HepG2 (cell line): ENCODE data around the gene GEMIN2. TPM values are rescaled to one million over a fixed set of nuclear protein-coding genes. Genes with fewer than 3 reads are reported as not detected.
A peak's percentile ranks its signal among the peaks of the same experiment; 100 is the strongest.

ENCODE experiments used
- DPF2 ChIP-seq: sonication (generic); formaldehyde crosslinking; IDR thresholded peaks from 2 replicates; pipeline ENCODE4 v1.4.0; 2020; ENCODE audit warnings: mild to moderate bottlenecking, low read depth, missing genetic modification reagents, borderline replicate concordance
- E2F1 ChIP-seq: sonication (generic); formaldehyde crosslinking; IDR thresholded peaks from 2 replicates; pipeline ENCODE4 v1.5.0; 2020; ENCODE audit warnings: missing genetic modification reagents
- ETV6 ChIP-seq: sonication (generic); formaldehyde crosslinking; conservative IDR thresholded peaks from 2 replicates; pipeline ENCODE4 v1.4.0; 2020; ENCODE audit warnings: missing genetic modification reagents
- HOMEZ ChIP-seq: IDR thresholded peaks from 2 replicates; pipeline ENCODE4 v1.6.1; 2016; ENCODE audit warnings: low read depth
- KMT2B ChIP-seq: IDR thresholded peaks from 2 replicates; pipeline ENCODE4 v1.6.1; 2016; ENCODE audit warnings: missing genetic modification reagents, missing compliant biosample characterization
- NR1H2 ChIP-seq: sonication (generic); formaldehyde crosslinking; IDR thresholded peaks from 2 replicates; pipeline ENCODE4 v1.8.1; 2022; ENCODE audit warnings: low read depth, missing genetic modification reagents, borderline replicate concordance
- RBFOX2 ChIP-seq: fragments of 200-400 bp; formaldehyde crosslinking; IDR thresholded peaks from 2 replicates; pipeline ENCODE4 v1.6.1; 2017; ENCODE audit warnings: low read depth, mild to moderate bottlenecking, low read length
- SKI ChIP-seq: fragments of 450-650 bp; IDR thresholded peaks from one replicate; pipeline ENCODE4 v1.6.1; 2018; ENCODE audit warnings: mild to moderate bottlenecking; ENCODE audit not compliant: partially characterized antibody
- TBP ChIP-seq: sonication (generic); formaldehyde crosslinking; IDR thresholded peaks from 2 replicates; pipeline ENCODE4 v1.5.0; 2020; ENCODE audit warnings: missing genetic modification reagents
- ZFP82 ChIP-seq: sonication (generic); formaldehyde crosslinking; IDR thresholded peaks from 2 replicates; pipeline ENCODE4 v1.5.1; 2020; ENCODE audit warnings: mild to moderate bottlenecking, missing genetic modification reagents, borderline replicate concordance
- ZKSCAN1 ChIP-seq: fragments of 150-350 bp; IDR thresholded peaks from 2 replicates; pipeline ENCODE4 v1.6.1; 2014; ENCODE audit warnings: low read length
- ZNF710 ChIP-seq: sonication (generic); formaldehyde crosslinking; IDR thresholded peaks from 2 replicates; pipeline ENCODE4 v1.5.0; 2020; ENCODE audit warnings: mild to moderate bottlenecking, missing genetic modification reagents, borderline replicate concordance
- ZSCAN5A ChIP-seq: sonication (generic); formaldehyde crosslinking; IDR thresholded peaks from 2 replicates; pipeline ENCODE4 v1.8.0; 2022; ENCODE audit warnings: mild to moderate bottlenecking, missing genetic modification reagents, borderline replicate concordance
- polyA plus RNA-seq, 8 experiments: library from polyadenylated mRNA; depleted of rRNA in 3 of 8; stranded (reverse) in 7 of 8; unstranded in 1 of 8; fragments of >200 nt; fragmentation: Illumina TruSeq in 4 of 8; extraction: Trizol in 4 of 8; gene quantifications; 2 replicates each; pipeline versions ENCODE4 v1.2.1 to v1.2.3, GENCODE V29; 2011 to 2016; ENCODE audit warnings: low read depth in 4 of 8, missing spikeins in 1 of 8, mixed read lengths in 1 of 8; ENCODE audit not compliant: insufficient read depth in 1 of 8
- total RNA-seq, 5 experiments: library from RNA; depleted of rRNA; stranded (reverse); fragments of >200 nt; fragmentation: Illumina TruSeq; extraction: Trizol; gene quantifications; 2 replicates each; pipeline ENCODE4 v1.2.3, GENCODE V29; 2016; ENCODE audit warnings: low read depth in 1 of 5
- TF ChIP-seq, protein P1 (sequence below): sonication (generic); formaldehyde crosslinking; IDR thresholded peaks from 2 replicates; pipeline ENCODE4 v1.5.1; 2020; ENCODE audit warnings: mild to moderate bottlenecking, missing genetic modification reagents
- TF ChIP-seq, protein P2 (sequence below): sonication (generic); IDR thresholded peaks from 2 replicates; pipeline ENCODE4 v1.6.1; 2016; ENCODE audit warnings: low read depth, borderline replicate concordance
- TF ChIP-seq, protein P3 (sequence below): sonication (generic); formaldehyde crosslinking; IDR thresholded peaks from 2 replicates; pipeline ENCODE4 v1.5.1; 2020; ENCODE audit warnings: missing genetic modification reagents, mild to moderate bottlenecking, borderline replicate concordance

GEMIN2 gene
- total and polyA plus RNA-seq, 2 of the 13 experiments (the other 11 are each of a cell fraction or from before 2014, with no cell fraction given) = 54.8 to 110 TPM

DNA sequence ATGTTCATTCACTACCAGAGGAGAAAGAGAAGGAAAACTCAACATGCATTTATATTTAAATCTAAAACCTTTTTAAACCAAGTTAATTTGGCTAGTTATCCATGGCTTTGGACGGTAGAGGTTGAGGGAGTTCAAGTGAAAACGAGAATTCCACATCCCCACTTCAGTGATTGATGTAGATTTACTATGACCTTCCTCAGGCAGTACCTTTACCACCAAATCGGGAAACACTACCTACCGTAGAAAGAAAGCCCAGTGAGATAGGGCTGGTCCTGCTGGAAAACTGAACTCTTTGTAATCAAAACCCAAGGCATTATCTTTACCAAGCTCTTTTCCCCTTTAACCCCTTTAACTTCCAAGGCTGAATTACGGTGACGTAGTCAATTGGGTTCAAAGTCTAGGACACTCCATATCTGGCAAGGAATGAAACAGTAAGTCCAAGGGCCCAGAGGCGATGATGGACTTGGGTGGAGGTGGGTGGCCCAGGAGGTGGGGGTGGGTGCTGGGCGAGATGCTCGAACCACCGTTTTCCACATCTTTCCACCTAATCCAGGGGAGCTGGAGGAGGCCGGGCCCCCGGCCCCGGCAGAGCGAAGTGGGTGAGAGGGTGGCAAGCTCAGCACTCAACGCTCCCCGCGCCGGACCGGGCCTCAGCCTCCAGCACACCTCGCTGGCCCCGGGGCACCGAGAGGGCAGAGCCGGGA, 11.7 kb upstream of the GEMIN2 start (continued):
- TF ChIP-seq ZNF710 (no peak), ZSCAN5A (CRISPR knock-in tag) (peak; percentile 15), KMT2B (CRISPR knock-in tag) (no peak; the same call in 1 of the 2 replicates), ETV6 (CRISPR knock-in tag) (no peak), ZKSCAN1 (no peak), NR1H2 (CRISPR knock-in tag) (no peak), DPF2 (CRISPR knock-in tag) (no peak; the same call in 1 of the 2 replicates), SKI (no peak), E2F1 (CRISPR knock-in tag) (no peak), ZFP82 (CRISPR knock-in tag) (no peak), TBP (CRISPR knock-in tag) (no peak), HOMEZ (CRISPR knock-in tag) (peak; percentile 95), RBFOX2 (no peak)
- TF ChIP-seq, protein P1, sequence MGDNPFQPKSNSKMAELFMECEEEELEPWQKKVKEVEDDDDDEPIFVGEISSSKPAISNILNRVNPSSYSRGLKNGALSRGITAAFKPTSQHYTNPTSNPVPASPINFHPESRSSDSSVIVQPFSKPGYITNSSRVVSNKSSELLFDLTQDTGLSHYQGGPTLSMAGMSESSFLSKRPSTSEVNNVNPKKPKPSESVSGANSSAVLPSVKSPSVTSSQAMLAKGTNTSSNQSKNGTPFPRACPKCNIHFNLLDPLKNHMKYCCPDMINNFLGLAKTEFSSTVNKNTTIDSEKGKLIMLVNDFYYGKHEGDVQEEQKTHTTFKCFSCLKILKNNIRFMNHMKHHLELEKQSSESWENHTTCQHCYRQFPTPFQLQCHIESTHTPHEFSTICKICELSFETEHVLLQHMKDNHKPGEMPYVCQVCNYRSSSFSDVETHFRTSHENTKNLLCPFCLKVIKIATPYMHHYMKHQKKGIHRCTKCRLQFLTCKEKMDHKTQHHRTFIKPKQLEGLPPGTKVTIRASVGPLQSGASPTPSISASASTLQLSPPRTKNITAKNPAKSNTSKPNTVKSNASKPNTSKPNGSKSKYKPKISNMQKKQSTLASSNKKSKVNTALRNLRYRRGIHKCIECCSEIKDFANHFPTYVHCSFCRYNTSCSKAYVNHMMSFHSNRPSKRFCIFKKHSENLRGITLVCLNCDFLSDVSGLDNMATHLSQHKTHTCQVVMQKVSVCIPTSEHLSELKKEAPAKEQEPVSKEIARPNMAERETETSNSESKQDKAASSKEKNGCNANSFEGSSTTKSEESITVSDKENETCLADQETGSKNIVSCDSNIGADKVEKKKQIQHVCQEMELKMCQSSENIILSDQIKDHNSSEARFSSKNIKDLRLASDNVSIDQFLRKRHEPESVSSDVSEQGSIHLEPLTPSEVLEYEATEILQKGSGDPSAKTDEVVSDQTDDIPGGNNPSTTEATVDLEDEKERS (CRISPR knock-in tag) = no peak
- TF ChIP-seq, protein P2, sequence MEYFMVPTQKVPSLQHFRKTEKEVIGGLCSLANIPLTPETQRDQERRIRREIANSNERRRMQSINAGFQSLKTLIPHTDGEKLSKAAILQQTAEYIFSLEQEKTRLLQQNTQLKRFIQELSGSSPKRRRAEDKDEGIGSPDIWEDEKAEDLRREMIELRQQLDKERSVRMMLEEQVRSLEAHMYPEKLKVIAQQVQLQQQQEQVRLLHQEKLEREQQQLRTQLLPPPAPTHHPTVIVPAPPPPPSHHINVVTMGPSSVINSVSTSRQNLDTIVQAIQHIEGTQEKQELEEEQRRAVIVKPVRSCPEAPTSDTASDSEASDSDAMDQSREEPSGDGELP = no peak
- TF ChIP-seq, protein P3, sequence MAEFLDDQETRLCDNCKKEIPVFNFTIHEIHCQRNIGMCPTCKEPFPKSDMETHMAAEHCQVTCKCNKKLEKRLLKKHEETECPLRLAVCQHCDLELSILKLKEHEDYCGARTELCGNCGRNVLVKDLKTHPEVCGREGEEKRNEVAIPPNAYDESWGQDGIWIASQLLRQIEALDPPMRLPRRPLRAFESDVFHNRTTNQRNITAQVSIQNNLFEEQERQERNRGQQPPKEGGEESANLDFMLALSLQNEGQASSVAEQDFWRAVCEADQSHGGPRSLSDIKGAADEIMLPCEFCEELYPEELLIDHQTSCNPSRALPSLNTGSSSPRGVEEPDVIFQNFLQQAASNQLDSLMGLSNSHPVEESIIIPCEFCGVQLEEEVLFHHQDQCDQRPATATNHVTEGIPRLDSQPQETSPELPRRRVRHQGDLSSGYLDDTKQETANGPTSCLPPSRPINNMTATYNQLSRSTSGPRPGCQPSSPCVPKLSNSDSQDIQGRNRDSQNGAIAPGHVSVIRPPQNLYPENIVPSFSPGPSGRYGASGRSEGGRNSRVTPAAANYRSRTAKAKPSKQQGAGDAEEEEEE (CRISPR knock-in tag) = 0 out of 2 replicates have a peak, but pooled peaks have one; percentile 59
